Measurements from ENCODE around the gene PEX26.
"Not testable (repeated sequence)": the region's sequence is repeated elsewhere in the genome, so short reads cannot be mapped to it uniquely, and the experiment has no call there.

The PEX26 gene

DNA sequence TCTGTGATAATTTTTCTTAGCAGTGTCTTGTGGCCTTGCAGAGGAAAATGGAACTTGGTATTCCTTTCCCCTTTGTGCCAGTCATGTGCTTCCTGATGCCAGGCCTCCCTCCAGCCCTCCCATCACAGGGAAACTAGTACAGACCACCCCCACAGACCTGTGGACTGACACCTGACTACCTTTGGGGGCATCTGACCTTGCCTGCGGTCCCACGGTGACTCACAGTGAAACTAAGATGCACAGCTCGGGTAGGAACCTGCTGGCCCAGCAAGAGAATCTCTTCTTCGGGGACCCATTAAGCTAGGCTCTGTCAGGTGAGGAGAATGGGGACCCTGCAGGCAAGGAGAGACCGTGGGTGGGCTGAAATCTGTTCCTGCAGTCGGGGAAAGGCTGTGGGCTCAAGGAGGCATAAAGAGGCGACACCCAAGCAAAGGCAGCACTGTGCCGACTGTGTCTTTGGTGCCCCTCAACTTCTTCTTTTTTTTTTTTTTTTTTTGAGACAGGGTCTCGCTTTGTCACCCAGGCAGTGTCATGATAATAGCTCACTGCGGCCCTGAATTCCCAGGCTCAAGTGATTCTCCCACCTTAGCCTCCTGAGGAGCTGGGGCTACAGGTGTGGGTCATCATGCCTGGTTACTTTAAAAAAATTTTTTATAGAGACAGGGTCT lies 20.8 kb upstream of the PEX26 start:
- DNase-seq, result no peak

DNA sequence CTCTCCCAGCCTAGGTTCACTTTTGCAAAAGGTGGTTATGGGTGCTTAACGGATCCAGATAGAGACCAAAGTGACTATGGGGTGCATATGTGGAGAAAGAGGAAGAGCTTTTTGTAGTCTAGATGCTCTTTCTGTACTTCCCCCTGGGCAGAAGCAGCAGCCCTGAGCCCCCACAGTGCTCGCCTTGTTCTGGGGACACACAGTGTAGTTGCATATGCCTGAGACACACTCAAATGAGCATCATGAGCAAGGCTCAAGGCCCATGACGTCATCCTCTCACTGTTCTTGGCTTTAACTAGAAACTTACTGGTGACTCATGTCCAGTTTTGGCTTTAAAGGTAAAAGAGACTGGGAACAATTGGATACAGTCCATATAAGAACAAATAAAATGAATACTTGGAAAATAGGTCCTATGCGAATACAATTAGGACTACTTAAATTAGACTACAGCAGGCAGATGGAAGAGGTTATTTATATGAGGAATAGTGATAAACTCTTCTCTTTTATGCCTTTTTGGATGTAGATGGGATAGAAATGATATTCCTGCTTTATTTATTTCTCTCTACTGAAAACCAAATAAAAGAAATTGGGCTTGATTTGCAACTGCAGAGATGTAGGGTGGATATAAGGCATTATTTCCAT lies 20.1 kb upstream of the PEX26 start:
- peak; percentile 69 to 89 for DNase-seq

DNA sequence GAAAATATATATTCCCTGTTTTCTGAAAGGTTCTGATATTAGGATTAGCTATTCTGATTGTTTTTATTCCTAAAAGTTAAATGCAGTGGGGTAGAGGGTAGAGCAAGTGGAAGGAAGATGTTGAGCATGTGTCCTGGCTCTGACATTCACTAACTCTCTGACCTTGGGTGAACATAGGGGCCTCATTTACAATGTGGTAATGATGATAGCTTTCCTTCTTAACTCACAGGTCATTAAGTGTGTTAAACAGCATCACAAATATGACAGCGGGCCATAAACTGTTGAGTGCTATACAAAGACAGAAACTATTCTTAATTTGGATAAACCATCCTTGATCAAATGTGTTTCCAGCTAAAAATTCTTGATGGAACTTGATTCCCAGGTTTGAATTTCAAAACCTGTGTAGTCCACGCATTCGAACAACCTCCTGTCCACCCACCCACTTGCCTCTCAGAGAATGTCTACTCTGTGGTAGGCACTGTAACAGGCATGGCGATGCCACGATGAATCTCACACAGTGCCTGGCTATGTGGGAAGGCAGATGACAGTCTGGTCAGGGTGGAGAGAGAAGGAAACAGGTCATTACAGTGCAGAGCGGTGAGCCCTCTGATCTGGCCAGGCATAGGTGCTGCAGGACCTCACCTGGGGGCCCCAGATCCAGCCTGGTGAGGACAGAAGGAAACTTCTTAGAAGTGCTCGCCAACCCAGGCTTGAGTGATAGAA lies 19.3 kb upstream of the PEX26 start:
- DNase-seq, result no peak

DNA sequence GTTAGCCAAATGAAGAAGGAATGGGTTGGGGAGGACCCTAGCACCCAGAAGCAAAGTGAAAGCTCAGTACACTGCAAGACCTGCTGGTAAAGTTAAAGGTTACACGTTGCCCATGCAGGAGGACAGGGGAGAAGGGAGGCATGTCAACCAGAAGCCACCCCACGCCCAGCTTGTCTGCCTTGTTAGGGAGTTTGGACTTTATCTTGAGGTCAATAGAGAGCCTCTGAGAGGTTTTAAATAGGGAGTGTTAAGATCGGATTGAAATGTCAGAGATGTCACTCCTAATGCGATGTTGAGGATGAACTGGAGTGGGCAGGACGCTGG lies 18.7 kb upstream of the PEX26 start:
- DNase-seq, result no peak

DNA sequence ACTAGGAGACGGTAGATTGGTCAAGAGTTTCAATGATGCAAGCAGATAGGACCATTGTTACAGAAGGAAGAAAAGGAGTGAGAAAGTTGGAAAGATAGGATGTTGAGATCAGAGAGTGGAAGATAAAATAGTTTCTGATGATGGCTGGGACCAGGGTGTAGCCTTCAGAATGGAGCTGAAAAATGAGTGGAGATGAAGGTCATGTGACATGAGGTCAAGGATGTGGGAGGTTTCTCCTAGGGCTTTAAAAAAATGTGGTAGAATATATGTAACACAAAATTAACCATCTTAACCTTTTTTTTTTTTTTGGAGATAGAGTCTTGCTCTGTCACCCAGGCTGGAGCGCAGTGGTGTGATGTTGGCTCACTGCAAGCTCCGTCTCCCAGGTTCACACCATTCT lies 18.3 kb upstream of the PEX26 start:
- no peak for DNase-seq

DNA sequence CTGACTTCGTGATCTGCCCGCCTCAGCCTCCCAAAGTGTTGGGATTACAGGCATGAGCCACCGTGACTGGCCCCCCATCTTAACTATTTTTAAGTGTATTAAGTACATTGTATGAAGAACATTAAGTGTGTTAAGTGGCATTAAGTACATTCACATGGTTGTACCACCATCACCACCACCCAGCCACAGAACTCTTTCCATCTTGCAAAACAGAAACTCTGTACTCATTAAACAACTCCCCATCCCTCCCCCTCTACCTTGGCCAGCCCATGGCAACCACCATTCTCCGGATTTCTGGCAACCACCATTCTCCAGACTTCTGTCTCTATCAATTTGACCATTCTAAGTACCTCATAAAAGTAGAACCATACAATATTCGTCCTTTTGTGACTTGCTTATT lies 17.8 kb upstream of the PEX26 start:
- DNase-seq, result no peak

DNA sequence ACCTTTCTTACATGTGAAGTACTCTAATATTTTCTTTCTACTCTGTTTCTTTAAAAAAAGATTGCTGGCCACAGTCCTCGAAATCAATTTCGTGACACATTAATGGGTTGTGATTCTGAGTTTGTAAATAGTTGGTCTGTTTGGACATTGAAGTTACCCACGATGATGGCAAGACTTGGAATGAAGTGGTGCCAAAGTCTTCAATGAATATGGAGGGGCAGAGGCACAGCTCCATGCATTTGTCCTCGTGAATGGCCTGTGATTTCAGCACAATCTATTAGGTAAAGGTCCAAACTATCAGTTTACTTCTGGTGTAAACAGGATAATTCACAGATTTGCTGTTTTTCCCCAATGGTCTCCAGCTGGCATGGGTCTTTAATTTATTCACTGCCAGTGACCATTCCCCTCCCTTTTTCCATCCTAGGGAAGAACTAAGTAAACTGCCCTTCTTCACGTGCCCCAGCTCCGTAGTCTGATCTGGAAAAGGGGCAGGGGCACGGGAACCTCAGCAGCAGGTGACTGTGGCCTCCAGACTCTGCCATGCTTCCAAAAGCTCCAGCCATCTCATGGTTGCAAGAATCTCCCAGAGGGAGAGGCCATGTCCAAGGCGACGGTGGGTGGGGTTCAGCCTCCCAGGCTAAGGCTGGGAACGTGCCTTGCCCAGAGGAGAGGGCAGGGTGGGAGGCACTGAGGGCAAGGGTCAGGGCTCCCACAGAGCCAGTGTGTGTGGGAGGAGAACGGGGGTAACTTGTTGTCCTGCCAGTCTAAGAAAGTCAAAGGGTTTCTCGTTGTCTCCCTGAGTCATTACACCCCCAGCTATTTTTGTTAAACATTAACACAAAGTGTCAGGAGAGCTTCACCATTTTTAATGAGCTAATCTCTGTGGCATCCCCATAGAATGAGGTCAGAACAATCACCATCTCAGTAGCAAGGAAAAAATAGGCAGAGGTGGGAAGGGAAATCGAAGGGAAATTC lies 16.9 kb upstream of the PEX26 start:
- peak; percentile 13 to 35 for DNase-seq

DNA sequence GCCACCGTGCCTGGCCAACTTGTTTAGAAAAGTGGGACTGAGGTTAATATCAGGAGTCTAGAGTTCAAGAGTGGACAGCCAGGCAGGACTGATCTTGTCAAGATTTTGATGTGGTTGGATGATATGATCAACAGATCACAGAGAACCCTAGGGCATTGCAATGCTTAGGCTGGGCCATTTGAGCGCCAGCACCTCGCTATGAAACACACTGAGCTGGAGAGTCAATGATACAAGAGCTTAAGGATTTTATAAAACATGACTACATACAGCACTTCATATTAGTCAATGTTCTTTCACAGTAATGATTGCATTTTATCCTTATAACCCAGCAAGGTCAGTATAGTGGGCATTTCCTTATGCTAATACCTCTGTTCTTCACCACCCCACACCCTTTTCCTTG lies 15.4 kb upstream of the PEX26 start:
- DNase-seq, result no peak

DNA sequence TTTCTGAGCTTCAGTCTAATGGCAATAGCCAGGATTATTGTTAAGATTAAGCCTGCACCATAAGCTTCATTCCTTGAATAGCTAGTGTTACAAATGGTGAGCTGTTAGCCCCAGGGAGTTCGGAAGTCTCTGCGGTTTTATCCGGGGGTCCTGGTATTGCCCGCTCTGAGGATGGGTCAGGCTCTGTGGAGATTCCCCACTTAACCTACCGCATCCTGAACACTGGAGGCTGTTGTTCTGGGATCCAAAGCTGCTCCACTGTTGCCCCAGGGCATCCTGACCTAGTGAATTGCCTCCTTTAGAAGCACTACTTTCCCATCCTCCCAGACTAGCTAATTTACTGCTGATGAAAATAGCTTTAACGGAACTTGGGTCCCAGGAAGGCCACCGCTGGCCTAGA lies 14.5 kb upstream of the PEX26 start:
- no peak for DNase-seq

DNA sequence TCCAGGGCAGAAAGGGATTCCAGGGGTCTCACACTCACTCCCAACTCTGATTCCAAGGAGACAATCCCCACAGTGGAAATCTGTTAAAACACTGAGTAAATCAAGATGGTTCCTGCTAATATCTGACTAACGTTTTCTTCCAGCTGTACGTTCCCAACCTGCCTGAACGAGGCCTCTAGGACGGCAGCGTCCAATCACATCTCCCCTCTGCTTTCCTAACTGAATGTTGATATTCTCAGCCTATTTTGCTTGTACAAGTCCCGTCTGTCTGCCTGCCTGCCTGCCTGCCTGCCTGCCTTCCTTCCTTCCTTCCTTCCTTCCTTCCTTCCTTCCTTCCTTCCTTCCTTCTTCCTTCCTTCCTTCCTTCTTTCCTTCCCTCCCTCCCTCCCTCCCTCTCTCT lies 14.1 kb upstream of the PEX26 start:
- not testable (repeated sequence) for DNase-seq

DNA sequence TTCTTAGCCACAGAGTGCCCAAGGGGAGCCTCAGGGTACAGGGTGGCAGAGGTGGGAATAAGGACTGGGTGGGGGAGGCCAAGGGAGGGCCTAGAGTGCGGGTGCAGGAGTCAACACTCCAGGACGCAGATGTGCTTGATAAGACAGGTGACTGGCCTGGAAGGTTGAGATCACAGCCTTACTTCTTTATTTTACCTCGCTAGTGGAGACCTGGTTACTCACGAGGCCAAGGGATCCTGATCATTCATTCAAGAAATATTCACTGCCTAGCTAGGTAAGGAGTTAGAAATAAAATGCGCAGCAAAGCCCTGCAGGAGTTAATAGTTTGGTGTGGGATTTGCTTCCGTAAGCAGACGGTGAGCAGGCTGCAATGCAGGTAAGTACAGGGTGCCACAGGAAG lies 13.2 kb upstream of the PEX26 start:
- no peak for DNase-seq

DNA sequence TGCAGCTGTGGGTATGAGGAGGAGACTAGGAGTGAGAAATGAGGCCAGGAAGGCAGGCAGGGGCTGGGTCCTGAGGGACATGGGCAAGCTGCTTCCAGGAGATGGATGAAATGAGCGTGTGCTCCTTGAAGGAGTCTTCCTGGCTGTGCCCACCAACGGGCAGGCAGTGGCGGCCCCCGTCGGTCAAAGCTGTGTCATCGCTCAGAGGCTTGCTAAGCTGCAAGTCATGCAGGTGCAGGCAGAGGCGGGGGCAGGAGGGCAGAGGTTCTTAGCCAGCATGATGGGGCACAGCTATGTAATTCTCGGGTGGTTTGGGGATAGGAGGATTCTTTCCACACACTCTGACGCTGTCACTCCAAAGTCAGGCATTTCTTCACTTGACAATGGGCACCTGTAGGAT lies 12.5 kb upstream of the PEX26 start:
- no peak for DNase-seq

DNA sequence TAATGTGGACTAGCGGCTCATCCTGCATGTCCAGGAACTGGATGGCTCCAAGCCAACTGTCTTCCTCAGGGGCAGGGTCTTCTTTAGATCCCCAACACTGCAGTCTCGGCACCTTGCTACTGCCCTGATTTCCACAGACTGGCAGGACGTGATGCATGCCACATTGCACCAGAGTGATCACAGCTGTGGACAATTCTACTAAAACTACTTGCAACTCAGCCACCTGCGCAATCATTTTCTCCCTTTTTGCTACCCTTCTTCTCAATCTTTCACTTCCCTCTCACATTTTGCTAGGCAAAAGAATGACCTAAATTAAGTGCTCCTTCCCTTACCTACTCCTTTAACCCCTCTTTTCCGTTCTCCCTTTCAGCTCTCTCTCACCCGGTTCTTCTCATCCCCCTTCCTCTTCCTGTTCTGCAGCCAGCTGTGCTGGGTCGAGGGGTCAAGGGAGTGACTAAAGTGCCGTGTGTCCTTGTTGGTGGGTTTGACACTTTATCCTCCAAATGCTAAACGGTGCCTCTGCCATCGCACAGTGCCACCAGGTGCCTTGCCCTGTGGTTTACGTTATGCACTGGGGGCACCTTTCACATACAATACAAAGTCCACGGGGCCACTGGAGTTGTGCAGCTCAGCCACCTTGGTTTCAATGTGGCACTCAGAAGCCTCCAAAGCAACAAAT lies 11.5 kb upstream of the PEX26 start:
- no peak for DNase-seq

DNA sequence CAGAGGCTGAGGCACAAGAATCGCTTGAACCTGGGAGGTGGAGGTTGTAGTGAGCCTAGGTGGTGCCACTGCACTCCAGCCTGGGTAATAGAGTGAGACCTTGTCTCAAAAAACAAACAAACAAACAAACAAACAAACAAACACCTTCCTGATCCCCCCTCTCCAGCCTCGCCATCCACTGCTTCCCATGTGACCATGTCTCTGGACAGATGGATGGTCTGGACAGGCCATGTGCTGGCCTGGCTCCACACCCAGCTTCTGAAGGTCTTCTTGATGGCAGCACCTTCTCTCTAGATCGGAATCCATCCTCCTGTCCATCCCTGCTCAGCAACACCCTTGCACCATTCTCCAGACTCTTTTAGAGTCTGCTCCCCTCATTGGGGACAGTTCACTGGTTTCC lies 10.7 kb upstream of the PEX26 start:
- no peak for DNase-seq

DNA sequence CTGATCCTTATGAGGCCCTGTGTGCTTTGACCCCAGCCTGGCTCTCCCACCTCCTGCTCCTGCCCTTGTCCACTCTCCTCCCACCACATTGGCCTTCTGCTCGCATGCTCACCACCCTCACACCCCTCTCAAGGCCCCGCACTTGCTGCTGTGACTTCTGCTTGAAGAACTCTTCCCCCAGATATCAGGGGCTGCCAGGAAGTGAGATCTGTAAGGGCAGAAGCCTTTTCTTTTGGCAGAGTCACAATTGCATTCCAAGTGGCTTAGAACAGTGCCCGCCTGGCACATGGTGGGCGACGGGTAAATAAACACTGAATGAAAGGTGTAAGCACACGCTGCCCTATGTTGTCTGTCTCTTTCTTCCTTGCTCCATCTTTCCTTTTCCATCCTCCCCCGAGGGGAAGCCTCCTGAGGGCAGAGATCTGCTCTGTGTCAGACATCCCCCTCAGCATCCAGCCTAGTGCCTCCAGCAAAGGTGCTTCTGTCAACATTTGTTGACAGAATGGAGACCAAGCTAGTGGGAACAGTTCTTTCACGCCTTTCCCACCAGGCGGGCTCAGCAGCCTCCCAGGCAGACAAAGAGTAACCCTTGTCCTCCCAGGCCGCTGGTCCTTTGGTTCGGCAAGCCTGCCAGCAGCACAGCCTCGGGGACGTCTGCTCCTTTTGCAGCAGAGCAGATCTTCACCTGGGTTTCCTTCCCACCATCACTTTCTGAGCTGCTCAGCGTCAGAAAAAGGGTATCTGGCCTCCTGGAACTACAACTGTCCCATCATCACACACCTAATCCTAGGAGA lies 10.0 kb upstream of the PEX26 start:
- no peak for DNase-seq

DNA sequence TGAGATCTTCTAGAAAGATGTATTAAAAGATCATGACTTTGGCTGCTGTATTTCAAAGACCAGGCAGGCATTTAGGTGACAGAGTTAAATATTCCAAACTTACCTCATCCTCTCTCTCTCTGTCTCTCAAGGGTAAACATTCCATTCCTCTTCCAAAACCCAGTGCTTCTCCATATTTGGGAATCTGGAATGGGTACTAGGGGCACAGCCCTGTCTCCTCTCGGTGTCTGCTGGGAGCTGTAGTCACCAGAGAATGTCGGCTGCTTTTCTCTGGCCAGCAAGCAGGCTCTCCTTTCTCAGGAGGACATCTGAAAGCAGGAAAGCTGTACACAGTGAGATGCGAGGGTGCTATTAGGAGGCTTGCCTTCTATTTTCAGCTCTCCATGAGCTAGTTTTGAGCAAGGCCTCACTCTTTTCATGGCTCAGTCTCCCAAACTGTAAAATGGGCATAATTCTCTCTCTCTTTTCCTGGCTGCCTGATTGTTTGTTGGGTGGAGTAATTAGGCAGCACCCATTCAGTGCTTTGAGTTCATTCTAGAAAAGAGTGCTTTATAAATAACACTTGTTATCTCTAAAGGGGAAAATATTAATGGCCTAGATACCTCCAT lies 9.3 kb upstream of the PEX26 start:
- DNase-seq, result no peak

DNA sequence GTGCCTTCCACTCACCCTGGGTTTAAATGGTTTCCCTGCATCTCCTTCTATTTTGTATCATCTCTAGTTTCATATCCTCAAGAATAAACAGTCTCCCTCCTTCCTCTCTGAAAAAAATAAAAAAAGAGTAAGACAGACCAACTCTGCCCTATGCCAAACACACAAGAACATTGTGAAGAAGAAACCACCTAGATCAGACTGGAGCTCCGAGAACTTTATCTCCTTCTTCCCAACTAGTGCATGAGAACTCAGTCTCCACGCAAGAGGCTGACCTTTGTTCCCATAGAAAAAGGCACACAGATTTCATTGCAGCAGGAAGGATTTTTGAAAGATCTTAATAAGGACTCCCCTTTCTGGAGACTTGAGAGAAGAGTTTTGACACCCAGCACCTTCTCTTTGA lies 8.7 kb upstream of the PEX26 start:
- DNase-seq, result no peak

DNA sequence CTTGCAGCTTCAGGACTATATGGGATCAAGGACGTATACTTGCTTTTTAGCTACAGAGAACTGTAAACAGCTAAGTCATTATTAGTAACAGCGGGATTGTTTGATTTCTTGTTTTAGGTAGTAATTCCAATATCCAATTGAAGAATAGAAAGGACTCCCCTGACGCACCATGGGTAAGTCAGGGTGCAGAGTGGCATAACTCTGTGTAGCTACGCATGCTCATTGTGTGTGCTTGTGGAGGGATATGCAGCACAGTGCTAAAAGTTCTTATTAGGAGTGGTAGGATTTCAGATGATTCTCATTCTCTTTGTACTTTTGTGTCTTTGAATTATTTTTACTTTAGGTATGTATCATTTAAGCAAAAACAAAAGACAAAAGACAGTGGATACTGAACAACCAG lies 7.7 kb upstream of the PEX26 start:
- no peak for DNase-seq

DNA sequence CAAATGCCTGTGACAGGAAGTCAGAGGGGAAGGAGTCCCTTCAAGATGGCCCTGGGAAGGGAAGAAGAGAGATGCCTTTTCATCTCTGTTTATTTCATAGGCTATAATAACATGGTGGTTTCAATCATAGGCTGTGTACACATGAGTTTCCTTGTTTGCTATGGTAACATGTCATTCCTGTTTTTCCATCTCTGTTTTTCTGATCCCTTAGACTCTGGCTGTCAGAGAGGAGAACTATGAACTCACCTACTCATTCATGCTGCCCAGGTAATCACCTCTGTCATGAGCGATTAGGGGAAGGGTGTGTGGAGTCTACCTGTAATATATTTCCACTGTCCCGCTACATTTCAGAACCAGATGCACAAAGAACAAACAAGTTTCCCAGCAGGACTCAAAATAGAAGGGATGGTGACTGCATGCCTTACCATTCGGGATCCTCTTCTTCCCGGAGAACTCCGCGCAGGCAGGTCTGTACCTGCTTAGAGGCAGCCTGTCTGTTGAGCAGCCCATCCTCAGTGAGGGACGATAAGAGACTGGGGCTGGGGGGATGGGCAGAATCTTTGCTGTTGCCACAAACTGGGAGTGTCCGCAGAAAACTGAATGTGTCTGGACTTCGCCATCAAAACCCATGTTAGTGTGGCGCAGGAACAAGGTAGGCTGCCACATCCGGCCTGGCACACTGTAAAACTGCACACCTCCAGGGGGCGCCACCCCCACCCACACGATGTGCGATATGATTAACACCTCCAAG lies 7.1 kb upstream of the PEX26 start:
- DNase-seq, result no peak

DNA sequence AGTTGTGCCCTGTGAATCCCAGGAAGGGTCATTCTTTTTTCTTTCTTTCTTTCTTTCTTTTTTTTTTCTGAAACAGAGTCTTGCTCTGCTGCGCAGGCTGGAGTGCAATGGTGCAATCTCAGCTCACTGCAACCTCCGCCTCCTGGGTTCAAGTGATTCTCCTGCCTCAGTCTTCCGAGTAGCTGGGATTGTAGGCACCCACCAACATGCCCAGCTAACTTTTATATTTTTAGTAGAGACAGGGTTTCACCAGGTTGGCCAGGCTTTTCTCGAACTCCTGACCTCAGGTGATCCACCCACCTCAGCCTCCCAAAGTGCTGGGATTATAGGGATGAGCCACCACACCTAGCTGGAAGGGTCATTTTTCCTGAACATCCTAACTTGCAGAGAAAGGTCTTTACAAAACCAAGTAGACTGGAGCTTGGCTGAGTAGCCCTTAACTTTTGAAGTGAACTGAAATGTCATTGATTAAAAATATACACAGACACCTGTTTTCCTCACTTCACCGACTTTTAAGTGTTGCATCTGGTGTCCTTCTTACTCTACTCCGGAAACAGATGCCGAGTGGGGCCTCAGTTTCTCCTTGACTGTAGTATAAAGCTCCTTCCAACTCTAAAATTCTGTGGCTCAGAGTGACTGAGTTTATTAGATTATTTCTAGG lies 6.4 kb upstream of the PEX26 start:
- DNase-seq, result not testable (repeated sequence)
